BLaER1 (cell line): ENCODE data around the gene HTR2B.

Experiments
- H3K27ac ChIP-seq: shearing (Covaris generic); formaldehyde crosslinking; 2 replicates; pipeline ENCODE4 v1.8.1; 2022
- H3K27me3 ChIP-seq: shearing (Covaris generic); formaldehyde crosslinking; 2 replicates; pipeline ENCODE4 v1.8.1; 2022
- H3K36me3 ChIP-seq: shearing (Covaris generic); formaldehyde crosslinking; 2 replicates; pipeline ENCODE4 v1.8.1; 2022
- H3K4me1 ChIP-seq: shearing (Covaris generic); formaldehyde crosslinking; 2 replicates; pipeline ENCODE4 v1.8.1; 2022
- H3K4me2 ChIP-seq: shearing (Covaris generic); formaldehyde crosslinking; 2 replicates; pipeline ENCODE4 v1.8.1; 2022
- H3K4me3 ChIP-seq: shearing (Covaris generic); formaldehyde crosslinking; 2 replicates; pipeline ENCODE4 v1.8.1; 2022
- H3K9ac ChIP-seq: shearing (Covaris generic); formaldehyde crosslinking; 2 replicates; pipeline ENCODE4 v1.8.1; 2022
- H3K9me3 ChIP-seq: shearing (Covaris generic); formaldehyde crosslinking; 2 replicates; pipeline ENCODE4 v1.8.1; 2022
- H4K20me1 ChIP-seq: shearing (Covaris generic); formaldehyde crosslinking; 2 replicates; pipeline ENCODE4 v1.8.1; 2022
- Cebpa-rat ChIP-seq: shearing (Covaris generic); IDR thresholded peaks from 2 replicates; pipeline ENCODE4 v1.8.1; 2022

Gene HTR2B

GRCh38 chr2:231123362-231123898 lies 1.4 kb downstream of the HTR2B start:
- Histone ChIP-seq H3K27ac (no peak overlapping the region), H3K4me2 (no peak overlapping the region), H3K9me3 (no peaks in the 10 kb centered on the region), H3K4me1 (no peaks in the 10 kb centered on the region), H3K36me3 (no peaks in the 10 kb centered on the region; the same call in 1 of the 2 replicates), H3K27me3 (no peaks in the 10 kb centered on the region), H3K4me3 (no peak overlapping the region), H3K9ac (no peak overlapping the region), H4K20me1 (no peaks in the 10 kb centered on the region)
- TF ChIP-seq Cebpa-rat = no peak

GRCh38 chr2:231118614-231118942 lies 6.3 kb downstream of the HTR2B start:
- Histone ChIP-seq H3K4me3 (no peak overlapping the region), H3K27me3 (no peaks in the 10 kb centered on the region), H3K27ac (no peak overlapping the region), H3K36me3 (no peaks in the 10 kb centered on the region), H3K9me3 (no peaks in the 10 kb centered on the region), H3K4me1 (no peaks in the 10 kb centered on the region), H3K4me2 (no peak overlapping the region), H4K20me1 (no peaks in the 10 kb centered on the region), H3K9ac (no peak overlapping the region)
- TF ChIP-seq Cebpa-rat = no peak

DNA sequence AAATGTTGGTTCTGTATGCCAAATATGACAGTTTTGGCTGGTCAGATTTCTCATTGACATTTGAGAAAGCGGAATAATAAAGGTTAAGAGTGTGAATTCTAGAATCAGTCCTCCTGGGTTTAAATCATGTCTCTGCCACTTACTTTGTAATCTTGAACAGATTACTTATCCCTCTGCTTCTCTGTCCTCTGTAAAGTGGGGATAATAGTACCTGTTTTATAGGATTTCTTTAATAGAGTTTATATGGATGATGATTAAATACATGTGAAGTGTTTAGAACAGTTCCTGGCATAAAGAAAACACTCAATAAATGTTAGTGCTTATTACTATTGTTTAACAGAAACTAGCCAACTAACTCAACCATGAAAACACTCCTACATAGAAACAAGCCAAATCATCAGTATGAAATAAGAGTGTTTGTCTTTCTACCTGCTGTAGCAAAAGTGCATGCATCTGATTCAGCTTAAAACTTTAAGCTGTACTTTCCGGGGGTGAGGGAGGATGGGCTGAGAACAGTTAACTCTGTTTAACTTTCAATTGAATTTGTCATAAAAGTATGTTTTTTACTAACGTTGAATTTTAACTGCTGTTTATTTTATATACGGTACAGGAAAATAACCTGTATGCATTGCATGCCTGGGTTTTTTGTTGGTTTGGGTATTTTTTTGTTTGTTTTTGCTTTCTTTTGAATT lies 6.8 kb downstream of the HTR2B start:
- Histone ChIP-seq H3K4me2 (no peak overlapping the region), H3K27me3 (no peaks in the 10 kb centered on the region), H3K36me3 (0 out of 2 replicates have a peak, but pooled peaks cover under 1% of the 10 kb centered on the region), H3K4me1 (no peaks in the 10 kb centered on the region), H3K9me3 (no peaks in the 10 kb centered on the region), H4K20me1 (no peaks in the 10 kb centered on the region), H3K27ac (no peak overlapping the region), H3K4me3 (no peak overlapping the region), H3K9ac (no peak overlapping the region)
- no peak for TF ChIP-seq Cebpa-rat

DNA sequence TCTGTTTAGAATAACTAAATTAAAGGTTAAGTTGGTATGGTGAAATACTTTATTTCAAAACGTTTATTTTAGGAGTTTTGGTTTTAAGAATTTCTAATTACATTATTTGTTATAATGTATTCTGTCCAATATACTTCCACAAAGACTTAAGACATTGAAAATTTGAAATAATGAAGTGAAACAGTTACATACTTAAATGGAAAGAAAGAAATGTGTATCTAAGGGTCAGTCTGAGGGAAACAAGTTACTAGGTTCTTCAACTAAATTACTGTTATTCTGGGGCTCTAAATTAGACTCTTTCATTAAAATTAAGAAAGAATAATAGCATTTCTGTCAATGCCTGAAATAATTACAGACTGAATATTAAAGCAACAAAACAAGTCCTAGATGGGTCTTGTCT lies 7.7 kb downstream of the HTR2B start:
- no peaks in the 10 kb centered on the region for H4K20me1 ChIP-seq
- H3K4me3 ChIP-seq = no peak overlapping the region
- no peak overlapping the region for H3K4me2 ChIP-seq
- no peaks in the 10 kb centered on the region for H3K27me3 ChIP-seq
- no peak overlapping the region for H3K27ac ChIP-seq
- no peak overlapping the region for H3K9ac ChIP-seq
- TF ChIP-seq Cebpa-rat = no peak
- H3K9me3 ChIP-seq = no peaks in the 10 kb centered on the region
- no peaks in the 10 kb centered on the region for H3K4me1 ChIP-seq
- 0 out of 2 replicates have a peak, but pooled peaks cover 10% of the 10 kb centered on the region for H3K36me3 ChIP-seq

- no peak overlapping the region for H3K4me2 ChIP-seq
- no peaks in the 10 kb centered on the region for H3K4me1 ChIP-seq
- H3K9ac ChIP-seq = no peak overlapping the region
- TF ChIP-seq Cebpa-rat = no peak
- no peaks in the 10 kb centered on the region for H3K27me3 ChIP-seq
- H3K4me3 ChIP-seq = no peak overlapping the region
- no peaks in the 10 kb centered on the region for H4K20me1 ChIP-seq
- 0 out of 2 replicates have a peak, but pooled peaks cover 12% of the 10 kb centered on the region for H3K36me3 ChIP-seq
- no peaks in the 10 kb centered on the region for H3K9me3 ChIP-seq
- no peak overlapping the region for H3K27ac ChIP-seq
These were observed 9.2 kb downstream of the HTR2B start for GRCh38 chr2:231115651-231116050.

DNA sequence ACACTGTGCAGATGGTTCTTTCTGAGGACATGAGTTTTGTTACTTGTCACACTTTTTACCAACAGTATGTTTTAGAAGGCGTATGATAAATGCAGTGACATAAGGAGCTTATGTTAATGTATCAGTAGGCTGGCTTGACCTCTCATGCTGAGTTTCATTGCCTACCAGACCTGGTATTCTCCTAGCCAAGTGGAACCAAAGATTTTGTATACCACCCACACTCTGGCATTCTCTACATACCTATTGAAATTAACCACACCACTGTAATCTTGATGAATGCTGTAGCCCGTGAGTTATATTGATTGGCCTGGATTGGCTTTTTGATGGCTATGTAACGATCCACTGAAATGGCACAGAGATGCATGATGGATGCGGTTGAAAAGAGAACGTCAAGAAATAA lies 11.4 kb downstream of the HTR2B start:
- no peak overlapping the region for H3K9ac ChIP-seq
- no peak overlapping the region for H3K4me2 ChIP-seq
- no peaks in the 10 kb centered on the region for H3K4me1 ChIP-seq
- H4K20me1 ChIP-seq = no peaks in the 10 kb centered on the region
- H3K4me3 ChIP-seq = no peak overlapping the region
- H3K36me3 ChIP-seq = peaks cover 33% of the 10 kb centered on the region
- no peak overlapping the region for H3K27ac ChIP-seq
- TF ChIP-seq Cebpa-rat = no peak
- no peaks in the 10 kb centered on the region for H3K9me3 ChIP-seq
- H3K27me3 ChIP-seq = no peaks in the 10 kb centered on the region

DNA sequence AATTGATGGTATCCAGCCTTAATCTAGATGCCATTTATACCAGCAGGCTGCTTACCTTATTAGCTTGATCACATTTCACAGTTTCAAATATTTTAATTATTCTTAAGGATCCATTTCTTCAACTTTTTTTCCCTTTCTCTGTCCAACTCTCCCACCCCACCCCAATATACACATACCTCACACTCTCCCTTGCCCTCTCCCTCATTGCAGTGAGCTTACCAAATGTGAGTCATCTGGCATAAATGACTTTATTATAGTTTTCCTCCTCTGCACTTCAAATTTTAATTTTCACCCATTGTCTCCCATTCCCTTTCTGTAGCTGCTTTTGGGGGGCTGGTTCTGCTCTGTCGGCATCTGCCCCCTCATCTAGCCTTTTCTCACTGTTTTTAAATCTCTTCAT lies 12.9 kb downstream of the HTR2B start:
- H3K36me3 ChIP-seq = peaks cover 42% of the 10 kb centered on the region
- no peaks in the 10 kb centered on the region for H3K27me3 ChIP-seq
- no peak for TF ChIP-seq Cebpa-rat
- no peak overlapping the region for H3K4me3 ChIP-seq
- H3K27ac ChIP-seq = no peak overlapping the region
- H3K9me3 ChIP-seq = no peaks in the 10 kb centered on the region
- H3K9ac ChIP-seq = no peak overlapping the region
- no peak overlapping the region for H3K4me2 ChIP-seq
- no peaks in the 10 kb centered on the region for H3K4me1 ChIP-seq
- H4K20me1 ChIP-seq = no peaks in the 10 kb centered on the region

GRCh38 chr2:231110551-231110950 lies 14.3 kb downstream of the HTR2B start:
- no peak overlapping the region for H3K9ac ChIP-seq
- no peaks in the 10 kb centered on the region for H3K4me1 ChIP-seq
- H4K20me1 ChIP-seq = no peaks in the 10 kb centered on the region
- no peak for TF ChIP-seq Cebpa-rat
- H3K27ac ChIP-seq = no peak overlapping the region
- H3K4me2 ChIP-seq = no peak overlapping the region
- H3K36me3 ChIP-seq = peaks cover 47% of the 10 kb centered on the region
- no peaks in the 10 kb centered on the region for H3K27me3 ChIP-seq
- no peaks in the 10 kb centered on the region for H3K9me3 ChIP-seq
- no peak overlapping the region for H3K4me3 ChIP-seq

DNA sequence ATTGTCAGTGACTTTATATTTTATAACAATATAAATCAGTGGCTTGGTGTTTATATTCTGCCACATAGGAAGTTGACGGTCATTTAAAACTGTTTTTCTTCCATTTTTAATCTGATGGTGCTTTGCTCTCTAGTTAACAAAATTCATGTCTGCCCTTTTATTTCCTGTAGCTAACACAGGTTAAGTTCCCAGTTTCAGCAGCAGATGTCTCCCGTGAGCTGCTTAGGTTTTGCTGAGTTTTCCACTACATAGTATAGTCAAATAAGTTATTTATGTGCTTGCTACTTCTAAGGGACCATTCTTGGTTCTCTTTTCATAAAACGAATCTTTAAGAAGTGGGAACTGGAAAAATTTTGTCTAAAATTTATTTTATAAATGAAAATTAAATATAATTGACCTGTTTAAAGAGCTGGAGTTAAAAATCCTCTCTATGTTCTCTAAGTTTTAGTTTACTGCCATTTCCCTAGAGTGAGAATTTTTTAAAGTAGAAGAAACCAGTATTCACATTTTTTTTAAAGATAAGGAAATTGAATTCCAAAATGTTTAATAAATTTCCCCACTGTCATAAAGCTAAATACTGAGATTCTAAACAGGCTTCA lies 20.6 kb downstream of the HTR2B start:
- Histone ChIP-seq H3K9ac (no peak overlapping the region), H3K36me3 (peaks cover 52% of the 10 kb centered on the region), H3K27ac (no peak overlapping the region), H3K27me3 (no peaks in the 10 kb centered on the region), H3K4me2 (no peak overlapping the region), H3K9me3 (peaks cover 18% of the 10 kb centered on the region), H4K20me1 (no peaks in the 10 kb centered on the region), H3K4me1 (no peaks in the 10 kb centered on the region), H3K4me3 (no peak overlapping the region)
- TF ChIP-seq Cebpa-rat = no peak

GRCh38 chr2:231102772-231103171 lies 22.1 kb downstream of the HTR2B start:
- Histone ChIP-seq H3K4me2 (no peak overlapping the region), H4K20me1 (no peaks in the 10 kb centered on the region), H3K9ac (no peak overlapping the region), H3K4me1 (no peaks in the 10 kb centered on the region), H3K4me3 (no peak overlapping the region), H3K36me3 (peaks cover 54% of the 10 kb centered on the region), H3K27ac (no peak overlapping the region), H3K27me3 (no peaks in the 10 kb centered on the region), H3K9me3 (peaks cover 33% of the 10 kb centered on the region)
- TF ChIP-seq Cebpa-rat = no peak
